GM12878 (cell line): Measurements from ENCODE around the gene MEAK7.

Source experiments
- POLR2A ChIP-seq: IDR thresholded peaks from 2 replicates; pipeline ENCODE4 v1.6.1; 2011; ENCODE audit warnings: low read depth, mild to moderate bottlenecking, low read length
- RBBP5 ChIP-seq: fragments of 200-600 bp; sonication (generic); conservative IDR thresholded peaks from 2 replicates; pipeline ENCODE4 v1.6.1; 2016
- TF ChIP-seq, protein P1 (sequence below): fragments of 450-650 bp; IDR thresholded peaks from 2 replicates; pipeline ENCODE4 v1.6.1; 2017; ENCODE audit warnings: low read depth, mild to moderate bottlenecking, moderate library complexity
- TF ChIP-seq, protein P2 (sequence below): fragments of 150-350 bp; IDR thresholded peaks from 2 replicates; pipeline ENCODE4 v1.6.1; 2016; ENCODE audit warnings: low read depth, low read length

DNA sequence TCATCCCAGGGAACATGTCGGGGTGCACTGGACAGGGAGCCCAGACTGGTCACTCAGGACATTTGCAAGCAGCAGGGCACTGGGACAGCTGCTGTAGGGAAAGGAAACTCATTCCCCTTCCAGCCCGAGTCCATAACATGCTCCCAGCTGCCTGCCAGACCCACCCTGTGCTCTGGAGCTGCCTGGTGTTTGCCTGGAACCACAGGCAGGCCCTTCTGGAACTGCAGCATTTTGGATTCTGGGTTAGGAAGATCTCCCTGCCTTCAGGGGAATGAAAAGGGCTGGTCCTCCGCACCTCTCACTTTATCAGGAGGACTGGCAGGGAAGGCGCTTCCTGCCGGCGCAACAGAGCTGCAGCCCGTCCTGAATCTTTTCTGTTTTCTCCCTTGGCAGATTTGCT, 41.2 kb downstream of the MEAK7 start:
- TF ChIP-seq, protein P1, sequence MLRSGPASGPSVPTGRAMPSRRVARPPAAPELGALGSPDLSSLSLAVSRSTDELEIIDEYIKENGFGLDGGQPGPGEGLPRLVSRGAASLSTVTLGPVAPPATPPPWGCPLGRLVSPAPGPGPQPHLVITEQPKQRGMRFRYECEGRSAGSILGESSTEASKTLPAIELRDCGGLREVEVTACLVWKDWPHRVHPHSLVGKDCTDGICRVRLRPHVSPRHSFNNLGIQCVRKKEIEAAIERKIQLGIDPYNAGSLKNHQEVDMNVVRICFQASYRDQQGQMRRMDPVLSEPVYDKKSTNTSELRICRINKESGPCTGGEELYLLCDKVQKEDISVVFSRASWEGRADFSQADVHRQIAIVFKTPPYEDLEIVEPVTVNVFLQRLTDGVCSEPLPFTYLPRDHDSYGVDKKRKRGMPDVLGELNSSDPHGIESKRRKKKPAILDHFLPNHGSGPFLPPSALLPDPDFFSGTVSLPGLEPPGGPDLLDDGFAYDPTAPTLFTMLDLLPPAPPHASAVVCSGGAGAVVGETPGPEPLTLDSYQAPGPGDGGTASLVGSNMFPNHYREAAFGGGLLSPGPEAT = no peak
- TF ChIP-seq POLR2A (no peak), RBBP5 (no peak)
- TF ChIP-seq, protein P2, sequence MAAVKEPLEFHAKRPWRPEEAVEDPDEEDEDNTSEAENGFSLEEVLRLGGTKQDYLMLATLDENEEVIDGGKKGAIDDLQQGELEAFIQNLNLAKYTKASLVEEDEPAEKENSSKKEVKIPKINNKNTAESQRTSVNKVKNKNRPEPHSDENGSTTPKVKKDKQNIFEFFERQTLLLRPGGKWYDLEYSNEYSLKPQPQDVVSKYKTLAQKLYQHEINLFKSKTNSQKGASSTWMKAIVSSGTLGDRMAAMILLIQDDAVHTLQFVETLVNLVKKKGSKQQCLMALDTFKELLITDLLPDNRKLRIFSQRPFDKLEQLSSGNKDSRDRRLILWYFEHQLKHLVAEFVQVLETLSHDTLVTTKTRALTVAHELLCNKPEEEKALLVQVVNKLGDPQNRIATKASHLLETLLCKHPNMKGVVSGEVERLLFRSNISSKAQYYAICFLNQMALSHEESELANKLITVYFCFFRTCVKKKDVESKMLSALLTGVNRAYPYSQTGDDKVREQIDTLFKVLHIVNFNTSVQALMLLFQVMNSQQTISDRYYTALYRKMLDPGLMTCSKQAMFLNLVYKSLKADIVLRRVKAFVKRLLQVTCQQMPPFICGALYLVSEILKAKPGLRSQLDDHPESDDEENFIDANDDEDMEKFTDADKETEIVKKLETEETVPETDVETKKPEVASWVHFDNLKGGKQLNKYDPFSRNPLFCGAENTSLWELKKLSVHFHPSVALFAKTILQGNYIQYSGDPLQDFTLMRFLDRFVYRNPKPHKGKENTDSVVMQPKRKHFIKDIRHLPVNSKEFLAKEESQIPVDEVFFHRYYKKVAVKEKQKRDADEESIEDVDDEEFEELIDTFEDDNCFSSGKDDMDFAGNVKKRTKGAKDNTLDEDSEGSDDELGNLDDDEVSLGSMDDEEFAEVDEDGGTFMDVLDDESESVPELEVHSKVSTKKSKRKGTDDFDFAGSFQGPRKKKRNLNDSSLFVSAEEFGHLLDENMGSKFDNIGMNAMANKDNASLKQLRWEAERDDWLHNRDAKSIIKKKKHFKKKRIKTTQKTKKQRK = no peak
